GM06990 (cell line): ENCODE measurements around the gene GRAMD4.

Source experiments
- DNase-seq: peaks from one replicate; pipeline ENCODE4 v3.0.0-alpha.2; 2011; ENCODE audit not compliant: insufficient read length; ENCODE audit errors: extremely low read depth
- H3K27me3 ChIP-seq: replicated peaks from 2 replicates; pipeline ENCODE4 v1.6.0; 2011; ENCODE audit warnings: low read length; ENCODE audit not compliant: control insufficient read depth, insufficient read depth
- H3K36me3 ChIP-seq: 2 replicates; pipeline ENCODE4 v1.5.1; 2011; ENCODE audit warnings: low read length; ENCODE audit not compliant: control insufficient read depth, insufficient read depth
- H3K4me3 ChIP-seq: replicated peaks from 2 replicates; pipeline ENCODE4 v1.5.1; 2011; ENCODE audit warnings: low read depth, mild to moderate bottlenecking, control low read depth, low read length
- CTCF ChIP-seq: IDR thresholded peaks from 2 replicates; pipeline ENCODE4 v1.5.1; 2011; ENCODE audit warnings: low read length, control low read depth, mild to moderate bottlenecking, inconsistent platforms; ENCODE audit not compliant: insufficient read depth, poor library complexity, severe bottlenecking

The GRAMD4 gene

GRCh38 chr22:46614025-46614931, 5.9 kb upstream of the GRAMD4 start:
- Histone ChIP-seq H3K36me3 (no peaks in the 10 kb centered on the region), H3K27me3 (no peaks in the 10 kb centered on the region), H3K4me3 (peak overlapping the region; percentile 60)
- DNase-seq, result peak; percentile 60
- no peak for TF ChIP-seq CTCF

- no peaks in the 10 kb centered on the region for H3K36me3 ChIP-seq
- TF ChIP-seq CTCF, result no peak
- no peaks in the 10 kb centered on the region for H3K27me3 ChIP-seq
- H3K4me3 ChIP-seq, result no peak overlapping the region
- DNase-seq, result no peak
Observed at GRCh38 chr22:46617207-46617985, 2.8 kb upstream of the GRAMD4 start.

- H3K36me3 ChIP-seq, result no peaks in the 10 kb centered on the region
- DNase-seq, result no peak
- TF ChIP-seq CTCF, result no peak
- no peak overlapping the region for H3K4me3 ChIP-seq
- H3K27me3 ChIP-seq, result no peaks in the 10 kb centered on the region
Observed at GRCh38 chr22:46617986-46618647, 2.1 kb upstream of the GRAMD4 start.

- TF ChIP-seq CTCF, result no peak
Observed at GRCh38 chr22:46618667-46619066, 1.5 kb upstream of the GRAMD4 start.

GRCh38 chr22:46619240-46619829, 851 bp upstream of the GRAMD4 start:
- no peak for TF ChIP-seq CTCF
- Histone ChIP-seq H3K36me3 (no peaks in the 10 kb centered on the region), H3K4me3 (no peak overlapping the region), H3K27me3 (no peaks in the 10 kb centered on the region)
- DNase-seq, result no peak

More at GRCh38 chr22:46618667-46619066, 1.5 kb upstream of the GRAMD4 start:
- no peaks in the 10 kb centered on the region for H3K27me3 ChIP-seq
- H3K36me3 ChIP-seq, result no peaks in the 10 kb centered on the region
- DNase-seq, result no peak
- H3K4me3 ChIP-seq, result no peak overlapping the region
